HG02642 (cell line): ENCODE results near the gene PFDN6.
"Not testable (repeated sequence)": the region's sequence is repeated elsewhere in the genome, so short reads cannot be mapped to it uniquely, and the experiment has no call there.

Experiments
- ATAC-seq: cut with Tn5 transposase; IDR thresholded peaks from one replicate; pipeline ENCODE4 v1.9.1; 2021; ENCODE audit warnings: mild to moderate bottlenecking; ENCODE audit not compliant: unreplicated experiment, poor library complexity

The PFDN6 gene

DNA sequence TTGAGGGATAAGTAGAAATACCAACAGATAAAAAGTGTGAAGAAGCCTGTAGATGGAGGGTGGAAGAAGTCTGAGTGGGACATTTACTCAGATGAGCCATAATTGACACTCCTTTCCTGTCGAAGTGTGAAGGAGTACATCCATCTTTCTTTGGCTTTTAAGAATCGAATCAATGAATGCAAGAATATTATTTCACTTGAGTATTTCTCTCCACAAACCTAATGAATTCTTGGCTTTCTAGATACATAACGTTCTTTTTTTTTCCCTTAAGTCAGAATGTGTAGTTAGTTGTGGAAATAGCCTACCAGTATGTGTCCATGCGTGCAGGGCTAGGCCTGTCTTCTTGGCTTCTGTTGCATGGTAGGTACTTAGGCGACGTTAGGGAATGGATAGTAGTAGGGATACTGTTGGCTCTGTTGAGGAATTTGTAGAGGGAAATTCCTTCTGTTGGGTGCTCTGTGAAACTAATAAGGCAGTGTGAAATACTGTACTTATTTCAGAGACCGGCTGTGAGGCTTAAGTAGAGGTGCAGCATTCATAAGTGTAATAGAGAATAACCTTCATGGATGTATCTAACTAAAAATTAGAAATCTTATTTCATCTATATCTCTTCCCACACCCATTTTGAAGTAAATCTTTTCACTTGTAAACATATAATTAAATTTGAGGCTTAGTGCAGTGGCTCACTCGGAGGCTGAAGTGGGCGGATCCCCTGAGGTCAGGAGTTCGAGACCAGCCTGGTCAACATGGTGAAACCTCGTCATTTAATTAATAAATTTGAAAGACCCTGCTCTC is 16.1 kb upstream of the PFDN6 start:
- ATAC-seq, result no peak

- ATAC-seq, result no peak
Observed at GRCh38 chr6:33273924-33274902, 15.2 kb upstream of the PFDN6 start.

DNA sequence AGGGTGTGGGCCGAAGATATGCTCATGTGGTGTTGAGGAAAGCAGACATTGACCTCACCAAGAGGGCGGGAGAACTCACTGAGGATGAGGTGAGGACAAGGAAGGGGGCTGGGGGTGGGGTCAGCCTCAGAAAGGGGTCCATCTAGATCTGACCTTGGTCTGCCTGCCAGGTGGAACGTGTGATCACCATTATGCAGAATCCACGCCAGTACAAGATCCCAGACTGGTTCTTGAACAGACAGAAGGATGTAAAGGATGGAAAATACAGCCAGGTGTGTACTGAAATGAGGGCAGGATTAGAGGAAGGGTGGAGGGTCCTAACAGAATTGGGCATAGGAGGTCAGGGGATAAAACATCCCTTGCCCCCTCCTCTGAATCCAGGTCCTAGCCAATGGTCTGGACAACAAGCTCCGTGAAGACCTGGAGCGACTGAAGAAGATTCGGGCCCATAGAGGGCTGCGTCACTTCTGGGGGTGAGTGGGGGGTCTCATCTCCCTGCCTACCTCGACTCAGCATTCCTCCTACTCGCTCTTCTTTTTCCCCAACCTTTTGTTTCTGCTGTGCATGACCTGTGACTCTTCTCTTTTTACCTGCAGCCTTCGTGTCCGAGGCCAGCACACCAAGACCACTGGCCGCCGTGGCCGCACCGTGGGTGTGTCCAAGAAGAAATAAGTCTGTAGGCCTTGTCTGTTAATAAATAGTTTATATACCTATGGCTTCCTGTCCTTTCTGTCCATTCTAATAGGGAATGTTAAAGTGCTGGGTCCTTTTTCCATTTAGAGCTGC is 13.4 kb upstream of the PFDN6 start:
- ATAC-seq, result not testable (repeated sequence)

GRCh38 chr6:33276581-33276863 is 12.9 kb upstream of the PFDN6 start:
- no peak for ATAC-seq

GRCh38 chr6:33276864-33277662 is 12.3 kb upstream of the PFDN6 start, which contains the start of gene B3GALT4:
B3GALT4 (plus strand) TSS chr6:33277123; CDS start chr6:33277420, 297 bp downstream.
- peak; percentile 56 for ATAC-seq

GRCh38 chr6:33277663-33278391 is 11.6 kb upstream of the PFDN6 start:
- ATAC-seq, result no peak

DNA sequence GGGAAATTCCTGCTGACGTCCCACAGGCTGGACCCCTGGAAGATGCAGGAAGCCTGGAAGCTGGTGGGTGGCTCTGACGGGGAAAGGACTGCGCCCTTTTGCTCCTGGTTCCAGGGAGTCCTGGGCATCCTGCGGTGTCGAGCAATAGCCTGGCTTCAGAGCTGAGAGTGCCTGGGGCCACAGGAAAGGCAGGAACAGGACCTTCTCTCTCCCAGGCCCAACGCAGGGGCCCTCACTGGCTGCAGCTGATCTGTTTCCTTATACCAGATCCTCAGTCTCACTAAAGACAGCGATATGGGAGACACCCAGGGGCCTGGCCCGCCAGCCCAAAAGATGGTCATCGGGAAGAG is 11.0 kb upstream of the PFDN6 start:
- ATAC-seq, result no peak

DNA sequence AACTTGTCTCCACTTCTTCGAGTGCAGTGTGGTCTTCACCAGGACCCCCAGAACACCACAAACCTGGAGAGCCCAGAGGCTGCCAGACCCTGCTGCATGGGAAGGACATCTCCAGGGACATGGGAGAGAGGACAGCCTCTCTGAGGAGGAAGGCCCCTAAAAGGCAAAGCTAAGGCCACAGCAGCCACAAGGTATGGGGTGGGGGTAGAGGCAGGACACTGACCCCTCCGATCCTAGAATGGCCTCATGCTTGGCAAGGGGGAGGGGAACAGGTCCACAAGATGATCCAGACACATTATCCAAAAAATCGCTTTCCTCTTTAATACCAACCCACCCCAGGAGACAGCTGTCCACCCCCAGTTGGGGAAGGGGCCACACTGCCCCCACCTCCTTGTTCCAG is 10.6 kb upstream of the PFDN6 start:
- no peak for ATAC-seq

DNA sequence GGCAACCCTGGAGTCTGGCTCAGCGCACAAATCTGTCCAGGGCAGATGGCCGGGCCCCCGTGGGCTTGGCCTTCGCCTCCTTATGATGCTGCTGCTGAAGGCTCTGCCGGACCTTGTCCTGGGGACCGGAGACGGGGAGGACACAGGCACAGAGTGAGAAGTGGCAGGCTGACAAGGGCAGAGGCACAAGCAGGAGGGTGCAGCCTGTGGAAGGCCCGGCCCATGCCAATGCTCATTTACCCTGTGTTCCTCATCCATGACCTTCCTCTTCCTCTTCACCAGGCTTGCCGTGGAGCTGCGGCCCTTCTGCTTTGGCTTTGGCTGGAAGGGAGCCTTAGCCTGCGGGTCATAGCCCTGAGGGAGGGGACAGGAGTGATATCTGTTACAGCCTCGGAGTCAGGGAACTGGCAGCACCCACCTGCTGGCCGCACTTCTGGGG is 10.1 kb upstream of the PFDN6 start:
- no peak for ATAC-seq

- no peak for ATAC-seq
Observed at GRCh38 chr6:33279971-33280511, 9.4 kb upstream of the PFDN6 start.

DNA sequence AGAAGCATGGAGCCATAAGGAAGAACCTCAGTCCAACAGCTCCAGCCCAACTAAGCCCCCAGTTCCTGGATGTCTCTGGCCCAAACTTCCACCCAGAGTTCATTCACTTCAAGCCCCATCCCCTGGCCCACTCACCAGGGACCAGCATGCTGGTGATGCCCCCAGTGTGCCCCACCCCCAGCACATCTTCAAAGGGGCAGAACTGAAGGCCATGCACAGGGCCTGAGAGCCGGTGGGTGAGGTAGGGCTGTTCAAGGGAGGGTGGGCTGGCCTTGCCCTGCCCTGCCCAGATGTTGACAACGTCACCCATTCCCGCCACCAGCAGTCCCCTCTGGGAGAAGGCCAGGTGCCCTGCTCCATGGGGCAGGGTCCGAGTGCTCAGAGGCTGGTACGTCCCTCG is 8.9 kb upstream of the PFDN6 start:
- ATAC-seq, result no peak

GRCh38 chr6:33285214-33285613 is 4.2 kb upstream of the PFDN6 start:
- not testable (repeated sequence) for ATAC-seq

DNA sequence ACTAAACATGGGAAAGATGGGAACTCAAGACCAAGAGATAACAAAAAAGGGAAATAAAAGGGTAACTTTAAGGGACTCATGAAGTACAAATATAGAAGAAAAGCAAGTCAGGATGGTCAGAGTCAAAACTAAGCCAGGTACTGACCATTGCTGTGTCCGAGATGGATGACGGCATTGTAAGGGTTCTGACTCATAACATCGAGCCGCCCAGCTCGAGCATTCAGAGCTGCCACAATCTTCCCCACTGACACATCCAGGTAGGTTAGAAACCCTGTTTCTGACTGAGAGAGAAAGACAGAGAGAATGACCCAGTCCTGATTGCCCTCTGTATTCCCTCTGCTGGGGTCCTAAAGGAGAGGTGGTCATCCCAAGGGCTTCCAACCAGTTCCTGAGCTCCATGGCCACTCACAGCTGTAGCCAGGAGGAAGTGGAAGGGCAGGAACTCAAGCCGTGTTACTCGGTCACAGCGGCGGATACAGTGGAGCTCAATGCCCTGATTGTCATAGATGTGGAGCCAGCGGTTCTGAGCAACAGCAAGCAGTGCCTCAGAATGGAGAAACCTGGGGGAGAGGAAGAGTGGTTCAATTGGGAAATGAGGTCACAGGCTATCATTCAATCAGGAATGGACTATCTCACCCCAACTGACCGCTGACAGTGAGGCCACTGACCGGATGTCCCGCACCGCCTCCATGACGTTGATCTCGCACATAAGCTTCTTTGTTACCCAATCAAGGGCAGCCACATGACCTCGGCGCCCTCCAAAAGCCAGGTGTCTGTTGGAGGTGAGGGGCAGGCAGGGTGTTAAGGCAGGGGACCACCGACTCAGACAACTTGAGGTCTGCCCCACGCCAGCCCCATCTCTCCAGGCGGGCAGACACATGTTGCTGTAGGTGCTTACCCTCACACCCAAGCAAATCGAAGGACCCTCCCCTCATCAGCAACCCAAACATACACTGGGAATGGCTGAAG is 2.2 kb upstream of the PFDN6 start:
- ATAC-seq, result no peak

DNA sequence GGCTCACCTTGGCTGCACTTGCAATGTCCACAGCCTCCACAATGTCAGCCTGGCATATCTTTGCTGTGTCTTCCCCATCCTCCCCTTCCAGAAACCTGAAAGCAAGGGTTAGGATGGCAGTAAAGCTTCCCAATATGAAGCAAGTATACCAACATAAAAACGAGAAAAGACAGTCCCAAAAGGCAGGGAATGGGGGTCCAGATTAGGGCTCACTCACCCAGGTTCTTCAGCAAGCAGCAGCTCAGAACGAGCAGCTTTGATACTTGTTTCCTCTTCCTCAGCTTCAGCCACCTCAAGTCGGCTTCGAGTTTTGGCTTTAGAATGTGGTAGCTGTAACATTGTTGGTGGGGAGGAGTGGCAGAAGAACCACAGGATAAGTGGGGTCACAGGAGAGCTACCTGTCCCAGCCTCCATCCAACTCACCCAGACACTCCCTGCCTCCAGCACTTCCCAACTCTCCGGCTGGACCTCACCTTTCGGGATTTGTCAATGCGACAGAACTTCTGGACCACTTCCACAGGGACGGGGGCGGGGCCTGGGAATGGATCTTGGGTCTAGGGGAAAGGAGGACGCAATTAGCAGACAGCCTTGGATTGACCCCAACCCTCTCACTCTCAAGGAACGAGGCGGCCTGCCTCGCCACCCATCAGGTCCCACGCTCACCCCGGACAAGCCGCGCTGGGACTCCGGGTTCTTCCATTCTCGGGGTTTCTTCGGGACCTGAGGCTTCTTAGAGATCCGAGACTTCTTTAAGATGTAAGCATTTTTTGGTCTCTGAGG is 1.1 kb upstream of the PFDN6 start:
- ATAC-seq, result no peak

DNA sequence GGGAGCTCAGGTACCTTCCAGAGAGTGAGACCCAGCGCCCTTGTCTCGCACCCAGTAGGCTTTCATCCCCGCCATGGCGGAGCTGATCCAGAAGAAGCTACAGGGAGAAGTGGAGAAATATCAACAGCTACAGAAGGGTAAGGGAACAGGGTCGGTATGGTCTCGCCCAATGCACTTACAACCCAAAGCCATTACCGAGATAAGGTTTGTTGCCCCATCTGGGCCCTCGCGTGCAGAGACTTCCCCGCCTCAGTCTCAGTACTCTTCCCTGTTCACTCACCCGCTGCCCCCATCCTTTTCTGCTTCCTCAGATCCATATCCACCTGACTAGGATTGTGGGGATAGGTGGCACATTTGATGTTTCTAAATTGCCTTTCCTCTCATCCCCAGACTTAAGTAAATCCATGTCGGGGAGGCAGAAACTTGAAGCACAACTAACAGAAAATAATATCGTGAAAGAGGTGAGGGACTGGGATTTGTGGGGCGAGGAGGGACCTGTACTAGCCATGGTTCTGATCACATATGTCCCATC is 449 bp downstream of the PFDN6 start:
- no peak for ATAC-seq

- ATAC-seq, result no peak
Observed at GRCh38 chr6:33290459-33290858, 1.1 kb downstream of the PFDN6 start.
